H9 (cell line): ENCODE measurements around the gene DNAJB9. TPM values are rescaled to one million over a fixed set of nuclear protein-coding genes. Genes with fewer than 3 reads are reported as not detected.

Source experiments
- DNase-seq: peaks from one replicate; pipeline ENCODE4 v3.0.0-alpha.2; 2017
- H2AFZ ChIP-seq: one replicate; pipeline ENCODE4 v1.6.1; 2013; ENCODE audit warnings: mild to moderate bottlenecking, low read length, control low read depth, moderate library complexity
- H2AK5ac ChIP-seq: 2 replicates; pipeline ENCODE4 v1.6.1; 2013; ENCODE audit warnings: low read length, control low read depth, mixed read lengths; ENCODE audit not compliant: insufficient read length
- H2BK120ac ChIP-seq: one replicate; pipeline ENCODE4 v1.6.1; 2013; ENCODE audit warnings: low read depth, mild to moderate bottlenecking, low read length, control low read depth, inconsistent platforms; ENCODE audit not compliant: poor library complexity, severe bottlenecking
- H2BK12ac ChIP-seq: 2 replicates; pipeline ENCODE4 v1.6.1; 2013; ENCODE audit warnings: low read length, control low read depth, mixed read lengths, low read depth; ENCODE audit not compliant: insufficient read length
- H2BK15ac ChIP-seq: 2 replicates; pipeline ENCODE4 v1.6.1; 2013; ENCODE audit warnings: low read depth, low read length, control low read depth
- H2BK20ac ChIP-seq: one replicate; pipeline ENCODE4 v1.6.1; 2013; ENCODE audit warnings: low read depth, mild to moderate bottlenecking, low read length, control low read depth, inconsistent platforms; ENCODE audit not compliant: poor library complexity, severe bottlenecking
- H2BK5ac ChIP-seq: 2 replicates; pipeline ENCODE4 v1.6.1; 2013; ENCODE audit warnings: low read length, control low read depth, mixed read lengths; ENCODE audit not compliant: insufficient read length
- H3K14ac ChIP-seq: 2 replicates; pipeline ENCODE4 v1.6.1; 2013; ENCODE audit warnings: low read length, control low read depth; ENCODE audit not compliant: insufficient read depth
- H3K18ac ChIP-seq: 2 replicates; pipeline ENCODE4 v1.6.1; 2013; ENCODE audit warnings: low read depth, mild to moderate bottlenecking, mixed read lengths, low read length, control low read depth; ENCODE audit not compliant: insufficient read length
- H3K23ac ChIP-seq: 2 replicates; pipeline ENCODE4 v1.6.1; 2013; ENCODE audit warnings: low read length, control low read depth, mixed read lengths, low read depth; ENCODE audit not compliant: insufficient read length
- H3K23me2 ChIP-seq: 2 replicates; pipeline ENCODE4 v1.6.1; 2013; ENCODE audit warnings: low read depth, mild to moderate bottlenecking, mixed read lengths, low read length, control low read depth; ENCODE audit not compliant: insufficient read length, poor library complexity, severe bottlenecking
- H3K27ac ChIP-seq: 2 replicates; pipeline ENCODE4 v1.5.1; 2013; ENCODE audit warnings: low read length, control low read depth, mixed read lengths, low read depth; ENCODE audit not compliant: insufficient read length
- H3K27me3 ChIP-seq: 2 replicates; pipeline ENCODE4 v1.6.1; 2013; ENCODE audit warnings: low read length, control low read depth, inconsistent platforms; ENCODE audit not compliant: insufficient read depth
- H3K4ac ChIP-seq: 2 replicates; pipeline ENCODE4 v1.6.1; 2013; ENCODE audit warnings: low read depth, mild to moderate bottlenecking, control low read depth, inconsistent platforms, low read length, moderate library complexity
- H3K4me1 ChIP-seq: 2 replicates; pipeline ENCODE4 v1.6.1; 2013; ENCODE audit warnings: low read length, control low read depth, inconsistent platforms; ENCODE audit not compliant: insufficient read depth
- H3K4me2 ChIP-seq: 2 replicates; pipeline ENCODE4 v1.6.1; 2013; ENCODE audit warnings: low read length, control low read depth, mixed read lengths; ENCODE audit not compliant: insufficient read length, insufficient read depth
- H3K56ac ChIP-seq: 2 replicates; pipeline ENCODE4 v1.6.1; 2013; ENCODE audit warnings: low read depth, mild to moderate bottlenecking, mixed read lengths, low read length, control low read depth; ENCODE audit not compliant: insufficient read length
- H3K79me1 ChIP-seq: 2 replicates; pipeline ENCODE4 v1.6.1; 2013; ENCODE audit warnings: low read depth, mild to moderate bottlenecking, moderate library complexity, low read length, control low read depth, inconsistent platforms; ENCODE audit not compliant: insufficient read depth, poor library complexity, severe bottlenecking
- H3K79me2 ChIP-seq: 2 replicates; pipeline ENCODE4 v1.6.1; 2013; ENCODE audit warnings: low read length, control low read depth, inconsistent platforms; ENCODE audit not compliant: insufficient read depth
- H3K9ac ChIP-seq: 2 replicates; pipeline ENCODE4 v1.6.1; 2013; ENCODE audit warnings: low read length, control low read depth, mixed read lengths; ENCODE audit not compliant: insufficient read length; ENCODE audit errors: extremely low read depth
- H3K9me3 ChIP-seq: one replicate; pipeline ENCODE4 v1.6.1; 2013; ENCODE audit warnings: low read depth, low read length, inconsistent platforms; ENCODE audit not compliant: control insufficient read depth
- H3T11ph ChIP-seq: one replicate; pipeline ENCODE4 v1.6.1; 2013; ENCODE audit warnings: mild to moderate bottlenecking, low read length, control low read depth, inconsistent platforms
- H4K20me1 ChIP-seq: one replicate; pipeline ENCODE4 v1.6.1; 2013; ENCODE audit not compliant: control insufficient read depth, insufficient read length, insufficient read depth
- H4K5ac ChIP-seq: 2 replicates; pipeline ENCODE4 v1.6.1; 2013; ENCODE audit warnings: low read depth, mild to moderate bottlenecking, mixed read lengths, low read length, control low read depth; ENCODE audit not compliant: insufficient read length
- H4K8ac ChIP-seq: replicated peaks from 2 replicates; pipeline ENCODE4 v1.6.1; 2013; ENCODE audit warnings: low read length, control low read depth, mixed read lengths, low read depth; ENCODE audit not compliant: insufficient read length
- H4K91ac ChIP-seq: 2 replicates; pipeline ENCODE4 v1.6.1; 2013; ENCODE audit warnings: low read depth, mild to moderate bottlenecking, moderate library complexity, mixed read lengths, low read length, control low read depth; ENCODE audit not compliant: insufficient read length
- H3K27ac Mint-ChIP-seq, 3 experiments: 2 replicates in 2 of 3; 3 replicates in 1 of 3; pipeline ENCODE4 v1.8.0; 2020 to 2021; ENCODE audit warnings: mixed read lengths in 3 of 3, mild to moderate bottlenecking in 1 of 3, moderate library complexity in 1 of 3
- H3K27me3 Mint-ChIP-seq: 2 replicates; pipeline ENCODE4 v1.8.0; 2021; ENCODE audit warnings: low read depth, mild to moderate bottlenecking, moderate library complexity, mixed read lengths
- H3K36me3 Mint-ChIP-seq, 3 experiments: 2 replicates in 2 of 3; 3 replicates in 1 of 3; pipeline ENCODE4 v1.8.0; 2020 to 2021; ENCODE audit warnings: low read depth in 3 of 3, mixed read lengths in 3 of 3; ENCODE audit not compliant: insufficient read depth in 1 of 3
- H3K4me1 Mint-ChIP-seq, 2 experiments: 2 replicates each; pipeline ENCODE4 v1.8.0; 2020; ENCODE audit warnings: mixed read lengths in 2 of 2
- H3K4me3 Mint-ChIP-seq, 2 experiments: 2 replicates in 1 of 2; 3 replicates in 1 of 2; pipeline ENCODE4 v1.8.0; 2020 to 2021; ENCODE audit warnings: mild to moderate bottlenecking in 2 of 2, mixed read lengths in 2 of 2, moderate library complexity in 1 of 2
- H3K9me3 Mint-ChIP-seq, 2 experiments: 2 replicates in 1 of 2; 3 replicates in 1 of 2; pipeline ENCODE4 v1.8.0; 2020; ENCODE audit warnings: mild to moderate bottlenecking in 2 of 2, mixed read lengths in 2 of 2, moderate library complexity in 1 of 2
- CTCF ChIP-seq: fragments of 200-600 bp; sonication (generic); conservative IDR thresholded peaks from 3 replicates; pipeline ENCODE4 v1.8.0; 2021; ENCODE audit warnings: antibody characterized with exemption, mild to moderate bottlenecking
- WGBS: extraction: QIAGEN DNeasy Blood & Tissue Kit; methylation state at CpG from one replicate; pipeline ENCODE4 v1.1.7; 2013; ENCODE audit warnings: missing lambda C conversion rate, low lambda C conversion rate, mixed read lengths; ENCODE audit not compliant: insufficient read length; ENCODE audit errors: extremely low coverage; 5-methylcytosine and 5-hydroxymethylcytosine counted together
- total RNA-seq: library from RNA; stranded (reverse); gene quantifications from 2 replicates; pipeline ENCODE4 v1.2.1, GENCODE V29; 2021

DNAJB9 gene
- total RNA-seq, 1 experiment from 2014 or later, result 11.3 TPM

GRCh38 chr7:108568801-108569380 is 783 bp upstream of the DNAJB9 start:
- no peak overlapping the region for H2AK5ac ChIP-seq
- H2BK120ac ChIP-seq, result no peak overlapping the region
- no peak overlapping the region for H2BK12ac ChIP-seq
- peak overlapping the region; percentile 21 for H2BK5ac ChIP-seq
- WGBS, result no CpG with 5 or more reads among the region's 24 CpGs
- peak overlapping the region; percentile 88 for H3K9ac ChIP-seq
- H3T11ph ChIP-seq, result no peak overlapping the region
- H3K23ac ChIP-seq, result no peak overlapping the region
- no peak overlapping the region for H2BK20ac ChIP-seq
- peak overlapping the region; percentile 77 for H3K18ac ChIP-seq
- H3K4me3 Mint-ChIP-seq, result peak overlapping the region; percentile 94 to 97
- peak overlapping the region; percentile 11 for H2AFZ ChIP-seq
- peaks cover 3% of the 10 kb centered on the region for H3K79me1 ChIP-seq
- H3K4ac ChIP-seq, result no peak overlapping the region; the same call in 1 of the 2 replicates
- H3K9me3 ChIP-seq, result no peaks in the 10 kb centered on the region
- H3K4me1 Mint-ChIP-seq, result peaks cover 25 to 26% of the 10 kb centered on the region in 2 experiments
- peak overlapping the region; percentile 29 for H4K5ac ChIP-seq
- H3K4me1 ChIP-seq, result no peaks in the 10 kb centered on the region
- H4K20me1 ChIP-seq, result no peaks in the 10 kb centered on the region
- TF ChIP-seq CTCF, result no peak
- DNase-seq, result no peak
- H3K36me3 Mint-ChIP-seq, result peaks cover 17 to 36% (median 35%) of the 10 kb centered on the region in 3 experiments; a peak in 6 of 7 replicates
- H3K27ac ChIP-seq, result peak overlapping the region; percentile 40
- no peak overlapping the region for H2BK15ac ChIP-seq
- H3K27me3 Mint-ChIP-seq, result no peaks in the 10 kb centered on the region; the same call in 1 of the 2 replicates
- peak overlapping the region; percentile 69 for H3K4me2 ChIP-seq
- no peak overlapping the region for H4K8ac ChIP-seq
- H4K91ac ChIP-seq, result no peak overlapping the region
- no peak overlapping the region for H3K56ac ChIP-seq
- H3K14ac ChIP-seq, result peak overlapping the region; percentile 91
- peaks cover 5% of the 10 kb centered on the region; the same call in 1 of the 2 replicates for H3K79me2 ChIP-seq
- no peaks in the 10 kb centered on the region for H3K27me3 ChIP-seq
- H3K9me3 Mint-ChIP-seq, result peaks cover 0 to 2% of the 10 kb centered on the region in 2 experiments; a peak in 2 of 5 replicates
- H3K27ac Mint-ChIP-seq, result peak overlapping the region; percentile 97 to 100 (median 98)
- H3K23me2 ChIP-seq, result peaks cover 14% of the 10 kb centered on the region
